HG03558 (cell line): ENCODE data around the gene S100P.
"Not testable (repeated sequence)": the region's sequence is repeated elsewhere in the genome, so short reads cannot be mapped to it uniquely, and the experiment has no call there.

Experiments
- ATAC-seq: cut with Tn5 transposase; IDR thresholded peaks from one replicate; pipeline ENCODE4 v1.9.1; 2021; ENCODE audit warnings: moderate number of reproducible peaks; ENCODE audit not compliant: unreplicated experiment; ENCODE audit errors: extremely low read depth

S100P gene

GRCh38 chr4:6693231-6694176, at the start of gene S100P:
Gene S100P (plus strand): TSS chr4:6693878. CDS start chr4:6693933, 55 bp downstream.
- no peak for ATAC-seq

DNA sequence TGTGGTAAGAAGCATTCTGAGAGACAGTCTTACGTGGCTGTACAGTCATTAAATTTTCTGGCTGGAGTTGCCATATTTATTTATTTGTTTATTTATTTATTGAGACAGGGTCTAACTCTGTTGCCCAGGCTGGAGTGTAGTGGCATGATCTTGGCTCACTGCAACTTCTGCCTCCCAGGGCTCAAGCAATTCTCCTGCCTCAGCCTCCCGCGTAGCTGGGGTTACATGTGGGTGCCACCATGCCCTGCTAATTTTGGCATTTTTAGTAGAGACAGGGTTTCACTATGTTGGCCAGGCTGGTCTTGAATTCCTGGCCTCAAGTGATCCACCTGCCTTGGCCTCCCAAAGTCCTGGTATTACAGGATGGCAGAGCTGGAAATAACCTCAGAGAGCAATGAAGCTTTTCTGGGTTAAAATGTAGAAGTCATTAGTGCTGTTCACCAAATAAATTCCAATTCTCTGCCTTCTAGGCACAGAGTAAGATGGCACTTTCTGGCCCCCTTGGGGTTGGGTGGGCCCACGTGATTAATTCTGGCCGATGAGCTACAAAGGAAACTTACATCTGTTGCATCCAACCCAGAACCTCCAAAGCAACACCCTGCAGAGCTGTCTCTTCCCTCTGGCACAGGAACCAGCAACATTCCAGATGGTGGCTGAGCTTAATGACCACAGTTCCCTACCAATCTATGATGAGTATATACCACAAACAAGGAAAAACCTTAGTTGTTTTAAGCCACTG, 48.7 kb upstream of the S100P start:
- ATAC-seq = no peak

GRCh38 chr4:6647169-6647568, 46.5 kb upstream of the S100P start:
- no peak for ATAC-seq

- ATAC-seq = no peak
Observed at GRCh38 chr4:6647582-6648230, 46.0 kb upstream of the S100P start.

GRCh38 chr4:6649216-6649615, 44.5 kb upstream of the S100P start:
- no peak for ATAC-seq

GRCh38 chr4:6654211-6654610, 39.5 kb upstream of the S100P start:
- ATAC-seq = not testable (repeated sequence)

DNA sequence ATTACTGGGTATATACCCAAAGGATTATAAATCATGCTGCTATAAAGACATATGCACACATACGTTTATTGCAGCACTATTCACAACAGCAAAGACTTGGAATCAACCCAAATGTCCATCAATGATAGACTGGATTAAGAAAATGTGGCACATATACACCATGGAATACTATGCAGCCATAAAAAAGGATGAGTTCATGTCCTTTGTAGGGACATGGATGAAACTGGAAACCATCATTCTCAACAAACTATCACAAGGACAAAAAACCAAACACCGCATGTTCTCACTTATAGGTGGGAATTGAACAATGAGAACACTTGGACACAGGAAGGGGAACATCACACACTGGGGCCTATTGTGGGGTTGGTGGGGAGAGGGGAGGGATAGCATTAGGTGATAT, 38.4 kb upstream of the S100P start:
- ATAC-seq = not testable (repeated sequence)

DNA sequence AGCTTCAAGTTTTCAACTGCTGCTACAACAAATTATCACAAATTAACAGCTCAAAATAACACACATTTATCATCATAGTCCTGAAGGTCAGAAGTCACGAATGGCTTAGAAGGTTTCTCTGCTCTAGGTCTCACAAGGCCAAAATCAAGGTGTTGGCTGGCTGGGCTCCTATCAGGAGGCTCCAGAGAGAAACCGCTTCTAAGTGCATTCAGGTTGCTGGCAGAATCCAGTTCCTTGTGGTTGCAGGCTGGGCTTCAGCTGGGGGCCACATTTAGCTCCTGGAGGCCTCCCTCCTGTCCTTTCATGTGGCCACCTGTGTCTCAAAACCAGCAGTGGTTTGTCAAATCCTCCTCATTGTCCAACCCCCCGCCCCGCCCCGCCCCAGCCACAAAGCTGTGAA, 37.8 kb upstream of the S100P start:
- ATAC-seq = no peak

DNA sequence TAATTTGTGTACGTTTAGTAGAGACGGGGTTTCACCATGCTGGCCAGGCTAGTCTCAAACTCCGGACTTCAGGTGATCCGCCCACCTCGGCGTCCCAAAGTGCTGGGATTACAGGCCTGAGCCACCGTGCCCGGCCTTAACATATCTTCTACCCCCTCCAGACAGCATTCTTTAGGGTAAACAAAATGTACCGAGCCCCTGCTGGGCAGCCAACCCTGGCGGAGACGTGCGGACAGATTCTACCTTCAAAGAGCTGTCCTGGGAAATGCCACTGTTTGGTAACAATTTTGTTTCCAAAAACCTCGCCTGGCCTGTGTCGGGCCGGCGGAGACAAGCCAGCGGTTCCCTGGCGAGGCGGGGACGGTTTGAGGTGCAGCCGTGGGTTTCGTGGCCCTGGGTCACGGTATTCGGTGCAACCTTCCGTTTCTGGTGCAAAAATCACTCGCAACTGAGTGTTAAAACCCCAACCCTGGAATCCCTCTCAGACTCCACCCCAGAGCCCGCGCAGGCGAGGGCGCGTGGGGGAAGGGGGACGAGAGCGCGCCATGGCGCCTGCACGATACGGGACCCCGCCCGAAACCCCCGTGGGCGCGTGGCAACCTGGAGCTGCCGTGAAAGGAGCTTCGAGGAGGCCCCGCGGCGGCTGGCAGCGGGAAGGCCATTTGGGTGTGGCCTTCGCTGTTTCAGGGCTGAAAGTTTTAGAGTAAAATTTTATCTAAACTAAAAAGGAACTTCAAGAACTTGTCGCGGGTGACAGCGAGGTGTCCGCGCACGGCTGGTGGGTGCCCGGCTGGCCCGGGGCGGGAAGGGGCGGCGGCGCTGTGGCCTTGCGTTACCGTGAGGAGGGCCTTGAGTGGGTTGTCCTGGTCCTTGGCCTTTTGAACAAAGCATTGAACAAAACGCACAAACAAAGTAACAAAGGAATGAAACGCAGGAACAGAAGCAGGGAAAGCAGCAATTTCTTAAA, 36.2 kb upstream of the S100P start:
- no peak for ATAC-seq

- no peak for ATAC-seq
Observed at GRCh38 chr4:6658209-6658595, 35.5 kb upstream of the S100P start.

- no peak for ATAC-seq
Observed at GRCh38 chr4:6658597-6659075, 35.0 kb upstream of the S100P start.

- no peak for ATAC-seq
Observed at GRCh38 chr4:6659897-6660296, 33.8 kb upstream of the S100P start.

DNA sequence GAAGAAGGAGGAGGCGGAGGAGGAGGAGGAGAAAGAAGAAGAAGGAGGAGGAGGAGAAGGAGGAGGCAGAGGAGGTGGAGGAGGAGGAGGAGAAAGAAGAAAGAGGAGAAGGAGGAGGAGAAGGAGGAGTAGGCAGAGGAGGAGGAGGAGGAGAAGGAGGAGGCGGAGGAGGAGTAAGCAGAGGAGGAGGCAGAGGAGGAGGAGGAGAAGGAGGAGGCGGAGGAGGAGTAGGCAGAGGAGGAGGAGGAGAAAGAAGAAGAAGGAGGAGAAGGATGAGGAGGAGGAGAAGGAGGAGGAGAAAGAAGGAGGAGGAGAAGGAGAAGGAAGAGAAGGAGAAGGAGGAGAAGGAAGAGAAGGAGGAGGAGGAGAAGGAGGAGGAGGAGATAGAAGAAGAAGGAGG, 33.2 kb upstream of the S100P start:
- no peak for ATAC-seq

GRCh38 chr4:6662591-6662990, 31.1 kb upstream of the S100P start:
- no peak for ATAC-seq

DNA sequence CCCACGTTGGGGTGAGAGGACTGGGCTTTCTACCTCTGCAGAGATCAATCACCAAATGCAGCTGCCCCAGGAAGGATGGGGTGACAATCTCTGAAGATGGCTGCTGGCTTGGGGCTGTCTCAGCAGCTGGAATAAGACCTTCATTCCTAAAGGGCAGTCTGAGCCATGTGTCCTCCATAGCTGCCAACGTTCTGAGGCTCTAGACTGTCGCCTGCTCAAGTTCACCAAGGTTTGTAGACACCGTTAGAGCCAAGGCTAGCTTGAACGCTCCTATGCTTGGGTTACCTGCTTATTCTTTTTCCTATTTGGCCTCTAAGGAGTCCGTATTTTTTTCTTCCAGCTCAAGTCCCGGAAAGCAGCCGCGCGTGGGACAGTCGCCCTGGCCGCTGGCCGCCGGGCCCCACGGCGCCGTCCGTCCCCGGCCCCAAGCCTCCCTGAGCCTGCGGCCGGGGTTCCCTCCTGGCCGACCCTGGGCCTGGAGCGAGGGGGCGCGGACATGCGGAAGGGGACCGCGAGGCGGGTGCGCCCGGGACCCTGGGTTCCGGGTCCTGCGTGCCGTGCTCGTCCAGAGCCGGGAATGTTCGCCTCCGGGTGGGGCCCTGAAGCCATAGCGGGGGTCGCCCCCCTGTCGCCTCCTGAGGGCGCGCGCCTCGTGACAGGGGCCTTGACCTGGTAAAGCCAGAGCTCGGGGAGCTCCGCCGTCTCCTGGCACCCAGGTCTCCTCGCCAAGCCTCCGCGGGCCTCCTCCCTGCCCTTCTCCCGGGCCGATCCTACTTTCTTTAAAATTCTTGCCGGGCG, 29.9 kb upstream of the S100P start:
- no peak for ATAC-seq

GRCh38 chr4:6665320-6665654, 28.4 kb upstream of the S100P start:
- no peak for ATAC-seq

DNA sequence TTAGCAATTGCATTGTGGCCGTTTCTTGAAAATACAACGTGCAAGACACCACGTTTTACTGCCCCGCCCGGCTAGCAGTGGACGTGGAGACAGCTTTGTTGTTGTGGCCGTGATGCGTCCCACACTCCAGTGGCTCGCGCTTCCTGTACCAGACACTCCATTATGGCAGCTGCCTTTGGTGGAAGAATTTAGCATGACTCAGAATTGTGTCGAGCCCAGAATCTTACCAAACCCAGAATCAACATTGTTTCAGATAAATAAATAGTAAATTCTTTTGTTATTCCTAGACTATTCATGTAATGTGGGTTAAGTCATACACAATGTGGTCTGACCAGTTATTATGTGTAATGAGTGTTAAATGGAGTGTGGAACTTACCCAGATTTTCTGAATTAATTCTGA, 25.3 kb upstream of the S100P start:
- ATAC-seq = no peak

DNA sequence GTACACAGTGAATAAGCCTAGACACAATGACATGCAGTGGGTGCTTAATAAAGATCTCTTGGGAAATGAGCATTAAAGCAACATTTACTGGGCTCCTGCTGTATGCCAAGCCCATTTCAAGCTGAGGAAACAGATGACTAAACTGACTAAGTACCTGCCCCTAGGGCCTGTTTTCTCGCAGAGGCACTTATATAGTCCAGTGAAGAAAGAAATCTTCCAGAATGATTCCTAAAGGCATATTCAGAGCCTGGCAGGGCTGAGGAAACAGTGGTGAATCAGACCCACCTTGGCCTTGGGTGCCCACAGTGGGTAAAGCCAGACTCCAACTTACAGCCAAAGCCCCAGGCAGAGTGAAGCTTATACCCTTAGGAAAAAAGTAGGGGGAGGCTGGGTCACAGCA, 22.0 kb upstream of the S100P start:
- ATAC-seq = no peak

- no peak for ATAC-seq
Observed at GRCh38 chr4:6672131-6672530, 21.5 kb upstream of the S100P start.
